ENCODE data around the gene MTMR10. TPM values are rescaled to one million over a fixed set of nuclear protein-coding genes. Genes with fewer than 3 reads are reported as not detected.

MTMR10 gene
- total and polyA plus RNA-seq, 3 donors from 2014 or later: 27.0 to 36.6 (median 35.4) TPM

GRCh38 chr15:30928076-30928475 lies 63.4 kb downstream of the MTMR10 start:
- no peaks in the 10 kb centered on the region for H3K9me3 ChIP-seq
- no peaks in the 10 kb centered on the region for H3K27me3 ChIP-seq
- no peak overlapping the region for H3K4me3 ChIP-seq
- peaks cover 2% of the 10 kb centered on the region for H3K4me1 ChIP-seq
- TF ChIP-seq, protein P1, sequence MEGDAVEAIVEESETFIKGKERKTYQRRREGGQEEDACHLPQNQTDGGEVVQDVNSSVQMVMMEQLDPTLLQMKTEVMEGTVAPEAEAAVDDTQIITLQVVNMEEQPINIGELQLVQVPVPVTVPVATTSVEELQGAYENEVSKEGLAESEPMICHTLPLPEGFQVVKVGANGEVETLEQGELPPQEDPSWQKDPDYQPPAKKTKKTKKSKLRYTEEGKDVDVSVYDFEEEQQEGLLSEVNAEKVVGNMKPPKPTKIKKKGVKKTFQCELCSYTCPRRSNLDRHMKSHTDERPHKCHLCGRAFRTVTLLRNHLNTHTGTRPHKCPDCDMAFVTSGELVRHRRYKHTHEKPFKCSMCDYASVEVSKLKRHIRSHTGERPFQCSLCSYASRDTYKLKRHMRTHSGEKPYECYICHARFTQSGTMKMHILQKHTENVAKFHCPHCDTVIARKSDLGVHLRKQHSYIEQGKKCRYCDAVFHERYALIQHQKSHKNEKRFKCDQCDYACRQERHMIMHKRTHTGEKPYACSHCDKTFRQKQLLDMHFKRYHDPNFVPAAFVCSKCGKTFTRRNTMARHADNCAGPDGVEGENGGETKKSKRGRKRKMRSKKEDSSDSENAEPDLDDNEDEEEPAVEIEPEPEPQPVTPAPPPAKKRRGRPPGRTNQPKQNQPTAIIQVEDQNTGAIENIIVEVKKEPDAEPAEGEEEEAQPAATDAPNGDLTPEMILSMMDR (IDR thresholded peaks at IDR 0.05): no peak
- no peak for TF ChIP-seq POLR2A (IDR thresholded peaks at IDR 0.05)
- no peak for DNase-seq
- H3K36me3 ChIP-seq (ENCODE audit: low read depth, missing control alignments): no peaks in the 10 kb centered on the region
- H3K27ac ChIP-seq: no peak overlapping the region
- intact Hi-C loops (cut with DNase I; ENCODE audit: low total_unique reads): no loop called here
- WGBS, 2 donors: 94 to 100% methylated on average over 5 of the region's 5 CpGs

- Histone ChIP-seq H3K27ac (no peak overlapping the region), H3K36me3 (ENCODE audit: low read depth, missing control alignments) (no peaks in the 10 kb centered on the region), H3K4me3 (no peak overlapping the region), H3K4me1 (peaks cover 2% of the 10 kb centered on the region), H3K9me3 (no peaks in the 10 kb centered on the region), H3K27me3 (no peaks in the 10 kb centered on the region)
- intact Hi-C loops (cut with DNase I; ENCODE audit: low total_unique reads): no loop called here
- TF ChIP-seq, protein P1 (IDR thresholded peaks at IDR 0.05): no peak
- TF ChIP-seq POLR2A (IDR thresholded peaks at IDR 0.05): no peak
- 72% methylated on average over 6 to 7 of the region's 7 CpGs for whole genome bisulfite sequencing, 2 donors
- DNase-seq: no peak
Observed at GRCh38 chr15:30927148-30927761, 64.2 kb downstream of the MTMR10 start.

DNA sequence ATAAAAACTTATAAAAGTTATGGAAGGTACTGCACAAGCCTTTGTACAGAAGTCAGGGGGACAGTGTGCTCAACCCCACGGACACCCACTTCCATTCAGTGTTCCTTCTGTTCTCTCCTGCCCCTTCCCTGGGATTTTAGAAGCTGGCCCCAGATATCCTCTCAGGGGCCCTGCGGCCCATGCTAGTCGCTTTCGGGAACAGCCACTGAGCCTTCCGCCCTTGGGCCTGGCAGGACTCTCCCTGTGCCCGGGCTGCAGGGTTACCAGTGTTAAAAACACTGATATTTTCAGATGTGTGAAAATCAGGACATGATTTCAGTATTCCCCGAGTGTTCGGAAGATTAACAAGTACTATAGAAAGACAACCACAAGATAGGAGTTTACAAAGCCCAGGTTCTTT lies 65.3 kb downstream of the MTMR10 start:
- Histone ChIP-seq H3K4me3 (no peak overlapping the region), H3K27me3 (no peaks in the 10 kb centered on the region), H3K4me1 (peaks cover 2% of the 10 kb centered on the region), H3K27ac (no peak overlapping the region), H3K9me3 (no peaks in the 10 kb centered on the region), H3K36me3 (ENCODE audit: low read depth, missing control alignments) (no peaks in the 10 kb centered on the region)
- intact Hi-C loops (cut with DNase I; ENCODE audit: low total_unique reads): no loop called here
- no peak for DNase-seq
- TF ChIP-seq POLR2A (IDR thresholded peaks at IDR 0.05): no peak
- TF ChIP-seq, protein P1 (IDR thresholded peaks at IDR 0.05): no peak
- 93% methylated on average over 8 of the region's 8 CpGs for WGBS, 2 donors

DNA sequence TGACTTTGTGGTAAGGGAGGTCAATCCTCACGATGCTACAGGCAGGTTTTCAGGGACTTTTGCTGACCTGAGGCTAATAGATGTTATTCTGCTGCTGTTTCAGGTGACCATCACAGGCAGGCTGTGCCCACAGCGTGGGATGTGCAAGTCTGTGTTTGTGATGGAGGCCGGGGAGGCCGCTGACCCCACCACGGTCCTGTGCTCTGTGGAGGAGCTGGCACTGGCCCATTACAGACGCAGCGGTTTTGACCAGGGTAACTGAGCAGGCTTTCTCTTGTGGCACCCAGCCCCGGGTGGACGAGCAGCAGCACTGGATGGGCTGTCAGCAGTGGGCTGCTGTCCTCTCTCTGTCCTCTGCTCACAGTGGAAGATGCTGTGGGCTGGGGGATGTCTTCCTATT lies 65.7 kb downstream of the MTMR10 start:
- no peak overlapping the region for H3K27ac ChIP-seq

More for the DNA sequence above, 65.7 kb downstream of the MTMR10 start:
- no peaks in the 10 kb centered on the region for H3K27me3 ChIP-seq
- H3K4me1 ChIP-seq: peaks cover 2% of the 10 kb centered on the region
- WGBS, 2 donors: 92% methylated on average over 9 of the region's 9 CpGs; no CpG with 5 or more reads in 1 of the 2 donors
- no peaks in the 10 kb centered on the region for H3K36me3 ChIP-seq (ENCODE audit: low read depth, missing control alignments)
- intact Hi-C loops (cut with DNase I; ENCODE audit: low total_unique reads): no loop called here
- no peaks in the 10 kb centered on the region for H3K9me3 ChIP-seq
- DNase-seq: no peak
- no peak overlapping the region for H3K4me3 ChIP-seq
- no peak for TF ChIP-seq POLR2A (IDR thresholded peaks at IDR 0.05)
- TF ChIP-seq, protein P1 (IDR thresholded peaks at IDR 0.05): no peak
